Psoas muscle (tissue), 8 donors: ENCODE measurements around the gene XG. TPM values are rescaled to one million over a fixed set of nuclear protein-coding genes. Genes with fewer than 3 reads are reported as not detected.
"Not testable (repeated sequence)": the region's sequence is repeated elsewhere in the genome, so short reads cannot be mapped to it uniquely, and the experiment has no call there.

ENCODE experiments used
- ATAC-seq, 4 donors: fragments of 200-7000 bp; cut with Tn5 transposase; one replicate each; pipeline ENCODE4 v1.9.1; 2020; ENCODE audit warnings: moderate library complexity in 3 of 4, mild to moderate bottlenecking in 2 of 4
- DNase-seq, 2 donors: peaks; one replicate each; pipeline ENCODE4 v3.0.0-alpha.2; 2020
- H3K27ac ChIP-seq: fragments of 200-600 bp; one replicate; pipeline ENCODE4 v1.8.0; 2022
- H3K27me3 ChIP-seq, 3 donors: fragments of 200-600 bp in 1 of 3; one replicate each; pipeline versions ENCODE4 v1.6.1 to v1.8.0; 2013 to 2022; ENCODE audit warnings: low read length in 2 of 3, mild to moderate bottlenecking in 2 of 3, moderate library complexity in 1 of 3; ENCODE audit not compliant: insufficient read depth in 3 of 3
- H3K36me3 ChIP-seq, 2 donors: fragments of 200-600 bp in 1 of 2; one replicate each; pipeline versions ENCODE4 v1.6.1 to v1.8.0; 2013 to 2022; ENCODE audit warnings: low read depth in 1 of 2, mild to moderate bottlenecking in 1 of 2, moderate library complexity in 1 of 2; ENCODE audit not compliant: insufficient read depth in 1 of 2
- H3K4me1 ChIP-seq: fragments of 200-600 bp; one replicate; pipeline ENCODE4 v1.8.0; 2022
- H3K4me3 ChIP-seq: fragments of 200-600 bp; one replicate; pipeline ENCODE4 v1.8.0; 2022; ENCODE audit warnings: mild to moderate bottlenecking
- H3K9me3 ChIP-seq: fragments of 200-600 bp; one replicate; pipeline ENCODE4 v1.8.0; 2022
- CTCF ChIP-seq: fragments of 200-600 bp; IDR thresholded peaks from one replicate; pipeline ENCODE4 v1.8.0; 2022; ENCODE audit warnings: antibody characterized with exemption
- WGBS, 3 donors: extraction: QIAGEN DNeasy Blood & Tissue Kit; methylation state at CpG; one replicate each; pipeline versions ENCODE4 v1.1.6 to v1.1.7; 2013; 5-methylcytosine and 5-hydroxymethylcytosine counted together
- intact Hi-C, 2 donors: fragments of 100-400 bp; cut with DNase I; formaldehyde crosslinking; loops; one replicate each; pipeline versions ENCODE4 v1.11.0 to v1.14.2; 2022
- polyA plus RNA-seq, 3 donors: library from polyadenylated mRNA; stranded (reverse); fragments of 200-250 nt; gene quantifications; one replicate each; pipeline ENCODE4 v1.2.3, GENCODE V29; 2013
- total RNA-seq, 4 donors: library from RNA; stranded (reverse); fragmentation: NEBNext Ultra II Directional in 2 of 4; extraction: Animal tissue kit (Norgen Biotek cat#: 25700) in 2 of 4; gene quantifications; one replicate each; pipeline versions ENCODE4 v1.2.1 to v1.2.4, GENCODE V29; 2021 to 2023
- donor health status: healthy with polysubstance abuse.
- donor health status: DM: no; HTN: no; CAD: no; lungs with moderate emphysema.
- donor health status: Bipolar disorder and iron deficiency.
- donor health status: healthy.
- donor health status: DM: yes; HTN: yes; CAD: no.
- donor health status: DM: no; HTN: no; CAD: no.
- donor health status: DM: no; HTN: no; CAD: no.
- donor health status: DM: yes; HTN: yes; CAD: no.

XG gene
- total and polyA plus RNA-seq, 7 donors = 0.29 to 3.5 (median 0.52) TPM

GRCh38 chrX:2717312-2717711 is 34.5 kb upstream of the XG start:
- peaks cover 17 to 90% of the 10 kb centered on the region in 2 donors for H3K36me3 ChIP-seq
- no peak for TF ChIP-seq CTCF
- no peak overlapping the region for H3K27ac ChIP-seq
- intact Hi-C loops = no loop called here
- no peaks in the 10 kb centered on the region for H3K4me1 ChIP-seq
- 86 to 91% (median 87%) methylated on average over 5 of the region's 5 CpGs for WGBS, 3 donors
- no peaks in the 10 kb centered on the region for H3K27me3 ChIP-seq
- H3K9me3 ChIP-seq = no peaks in the 10 kb centered on the region
- no peak for ATAC-seq
- H3K4me3 ChIP-seq = no peak overlapping the region
- no peak for DNase-seq

DNA sequence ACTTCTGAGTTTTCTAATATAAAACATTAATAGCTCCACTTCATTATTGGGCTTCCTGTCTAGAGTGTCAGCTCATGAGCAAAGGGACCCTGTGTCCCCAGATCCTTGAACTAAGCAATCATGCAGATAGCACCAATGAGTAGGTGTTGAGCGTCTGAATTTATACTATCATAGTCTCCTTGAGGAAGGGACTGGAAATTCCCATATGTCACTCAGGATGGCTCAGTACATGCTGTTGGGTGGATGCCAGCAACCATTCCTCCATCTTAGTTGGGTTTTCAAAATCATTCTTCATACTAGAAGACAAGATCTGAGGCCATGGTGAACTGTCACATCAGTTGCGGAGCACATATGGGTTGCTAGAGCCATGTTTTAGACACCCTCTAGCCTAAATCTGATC is 33.0 kb upstream of the XG start:
- ATAC-seq (no peak), DNase-seq (no peak)
- Histone ChIP-seq H3K27ac (no peak overlapping the region), H3K36me3 (peaks cover 23 to 96% of the 10 kb centered on the region in 2 donors), H3K9me3 (no peaks in the 10 kb centered on the region), H3K4me1 (no peaks in the 10 kb centered on the region), H3K4me3 (no peak overlapping the region), H3K27me3 (no peaks in the 10 kb centered on the region)
- TF ChIP-seq CTCF = no peak
- 97 to 98% (median 97%) methylated on average over 2 of the region's 2 CpGs for WGBS, 3 donors
- intact Hi-C loops = no loop called here

DNA sequence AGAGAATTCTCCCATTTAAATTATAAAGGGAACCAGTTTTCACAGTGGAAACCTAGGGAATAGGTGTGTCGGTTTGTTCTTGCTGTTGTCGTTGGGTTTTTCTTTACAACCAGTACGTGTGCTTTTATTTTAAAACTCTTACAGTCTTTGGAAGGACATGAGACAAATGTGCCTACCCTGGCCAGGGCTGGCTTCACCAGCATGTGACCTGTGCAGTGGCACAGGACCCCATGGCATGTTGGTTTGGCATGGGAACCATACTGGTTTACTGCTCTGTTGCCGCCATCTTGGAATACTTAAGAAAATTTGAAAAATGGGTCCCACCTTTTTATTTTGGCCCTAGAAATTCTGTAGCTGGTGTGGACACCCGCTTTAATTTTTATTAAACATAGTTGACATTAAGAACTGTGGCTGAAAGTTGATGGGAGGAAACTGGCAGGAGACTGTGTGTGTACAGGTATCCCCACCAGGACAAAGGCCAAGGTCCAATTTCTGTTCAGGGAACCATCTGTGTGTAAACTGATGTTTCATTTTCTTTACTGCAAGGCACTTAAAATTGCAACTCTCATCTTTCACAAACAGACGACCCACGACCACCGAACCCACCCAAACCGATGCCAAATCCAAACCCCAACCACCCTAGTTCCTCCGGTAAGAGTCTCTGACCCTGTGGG is 31.9 kb upstream of the XG start:
- H3K4me1 ChIP-seq = no peaks in the 10 kb centered on the region
- H3K4me3 ChIP-seq = no peak overlapping the region
- H3K36me3 ChIP-seq = peaks cover 23 to 99% of the 10 kb centered on the region in 2 donors
- no peaks in the 10 kb centered on the region for H3K27me3 ChIP-seq
- ATAC-seq (no peak), DNase-seq (no peak)
- no peaks in the 10 kb centered on the region for H3K9me3 ChIP-seq
- H3K27ac ChIP-seq = no peak overlapping the region
- TF ChIP-seq CTCF = no peak
- intact Hi-C loops = no loop called here
- WGBS, 3 donors = 90 to 97% (median 95%) methylated on average over 10 of the region's 10 CpGs

DNA sequence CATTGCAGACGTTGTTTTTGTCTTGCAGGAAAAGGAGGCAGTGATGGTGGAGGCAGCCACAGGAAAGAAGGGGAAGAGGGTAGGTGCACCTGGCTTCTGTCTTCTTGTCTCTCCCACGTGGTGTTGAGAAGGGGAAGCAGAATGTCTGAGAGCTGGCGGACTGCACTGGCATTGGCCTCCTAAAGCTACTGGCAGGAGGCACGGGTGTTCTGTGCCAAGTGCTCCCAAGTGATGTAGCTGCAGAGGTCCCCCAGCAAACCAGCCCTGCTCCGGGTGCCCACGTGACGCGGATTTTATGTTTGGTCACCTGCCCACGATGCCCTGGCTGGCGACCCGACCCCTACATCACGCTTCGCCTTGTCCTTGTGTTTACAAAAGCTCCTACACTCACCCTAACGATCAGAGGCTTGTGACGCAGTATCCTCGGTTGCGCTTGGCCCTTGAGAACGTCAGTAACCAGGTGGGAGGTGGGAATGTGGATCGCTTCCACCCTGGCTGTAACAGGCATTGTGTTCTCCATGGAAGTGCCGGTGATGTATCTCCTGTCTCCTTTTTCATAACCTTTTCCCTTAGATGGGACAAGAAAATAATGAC is 28.5 kb upstream of the XG start:
- Histone ChIP-seq H3K36me3 (peaks cover 29 to 99% of the 10 kb centered on the region in 2 donors), H3K27ac (no peak overlapping the region)
- DNase-seq = no peak

GRCh38 chrX:2727264-2727663 is 24.6 kb upstream of the XG start:
- H3K4me1 ChIP-seq, H3K27me3 ChIP-seq, intact Hi-C loops, H3K27ac ChIP-seq, H3K4me3 ChIP-seq, H3K9me3 ChIP-seq, DNase-seq: not testable (repeated sequence)
- H3K36me3 ChIP-seq = peaks cover 15 to 92% of the 10 kb centered on the region in 2 donors
- ATAC-seq = peak in 1 of 4 donors; percentile 64
- WGBS, 3 donors = 81 to 90% (median 88%) methylated on average over 11 of the region's 11 CpGs

More for the DNA sequence above, 28.5 kb upstream of the XG start:
- H3K4me1 ChIP-seq = no peaks in the 10 kb centered on the region
- intact Hi-C loops = no loop called here
- no peaks in the 10 kb centered on the region for H3K27me3 ChIP-seq
- no peak for TF ChIP-seq CTCF
- 85 to 91% (median 86%) methylated on average over 20 of the region's 20 CpGs for WGBS, 3 donors
- H3K9me3 ChIP-seq = no peaks in the 10 kb centered on the region
- ATAC-seq = no peak
- H3K4me3 ChIP-seq = no peak overlapping the region
